Suprapubic skin (tissue), 4 donors: ENCODE results near the gene ATXN3.

Experiments
- POLR2A ChIP-seq, 2 donors: fragments of 450-650 bp; IDR thresholded peaks; one replicate each; pipeline ENCODE4 v1.6.1; 2017; ENCODE audit warnings: antibody characterized with exemption in 2 of 2, mild to moderate bottlenecking in 2 of 2, moderate library complexity in 2 of 2
- POLR2AphosphoS5 ChIP-seq, 3 donors: sonication (generic); formaldehyde crosslinking; IDR thresholded peaks; one replicate each; pipeline ENCODE4 v1.6.1; 2017; ENCODE audit warnings: antibody characterized with exemption in 3 of 3
- TF ChIP-seq, protein P1 (sequence below), 2 donors: fragments of 200-600 bp in 1 of 2; fragments of 450-650 bp in 1 of 2; sonication (generic) in 1 of 2; IDR thresholded peaks; one replicate each; pipeline ENCODE4 v1.5.1; 2016 to 2019; ENCODE audit warnings: antibody characterized with exemption in 2 of 2, mild to moderate bottlenecking in 1 of 2, moderate library complexity in 1 of 2

DNA sequence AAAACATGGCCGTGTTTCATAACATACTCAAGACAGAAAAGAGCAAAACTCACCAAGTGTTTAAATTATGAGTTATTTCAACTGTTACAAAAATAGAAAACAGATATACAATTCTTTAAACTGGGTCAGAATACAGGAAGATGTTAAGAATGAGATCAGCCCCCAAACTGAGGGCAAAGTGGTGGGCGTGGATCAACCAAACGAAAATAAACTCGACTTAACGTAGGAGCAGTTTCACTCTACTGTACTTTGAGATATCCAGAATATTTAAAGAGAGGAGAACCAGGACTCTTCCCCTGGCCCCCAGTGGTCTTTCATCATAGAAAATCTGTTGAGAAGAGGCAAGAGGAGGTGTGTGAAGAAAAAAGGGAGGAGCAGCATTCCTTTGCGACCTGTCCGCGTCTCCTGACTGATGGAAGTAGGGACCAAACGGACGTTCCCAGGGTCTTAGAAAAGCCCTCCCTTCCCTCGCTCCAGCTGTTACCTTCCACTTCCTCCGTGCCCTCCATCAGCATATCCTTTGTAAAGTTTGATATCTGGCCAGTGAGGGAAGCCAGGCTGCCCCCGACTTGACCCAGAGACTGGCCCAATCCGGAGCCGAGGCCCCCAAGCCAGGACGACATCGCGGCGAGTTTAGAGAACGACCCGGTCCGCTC is 67.2 kb downstream of the ATXN3 start:
- TF ChIP-seq, protein P1, sequence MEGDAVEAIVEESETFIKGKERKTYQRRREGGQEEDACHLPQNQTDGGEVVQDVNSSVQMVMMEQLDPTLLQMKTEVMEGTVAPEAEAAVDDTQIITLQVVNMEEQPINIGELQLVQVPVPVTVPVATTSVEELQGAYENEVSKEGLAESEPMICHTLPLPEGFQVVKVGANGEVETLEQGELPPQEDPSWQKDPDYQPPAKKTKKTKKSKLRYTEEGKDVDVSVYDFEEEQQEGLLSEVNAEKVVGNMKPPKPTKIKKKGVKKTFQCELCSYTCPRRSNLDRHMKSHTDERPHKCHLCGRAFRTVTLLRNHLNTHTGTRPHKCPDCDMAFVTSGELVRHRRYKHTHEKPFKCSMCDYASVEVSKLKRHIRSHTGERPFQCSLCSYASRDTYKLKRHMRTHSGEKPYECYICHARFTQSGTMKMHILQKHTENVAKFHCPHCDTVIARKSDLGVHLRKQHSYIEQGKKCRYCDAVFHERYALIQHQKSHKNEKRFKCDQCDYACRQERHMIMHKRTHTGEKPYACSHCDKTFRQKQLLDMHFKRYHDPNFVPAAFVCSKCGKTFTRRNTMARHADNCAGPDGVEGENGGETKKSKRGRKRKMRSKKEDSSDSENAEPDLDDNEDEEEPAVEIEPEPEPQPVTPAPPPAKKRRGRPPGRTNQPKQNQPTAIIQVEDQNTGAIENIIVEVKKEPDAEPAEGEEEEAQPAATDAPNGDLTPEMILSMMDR (IDR thresholded peaks at IDR 0.05), result no peak
- TF ChIP-seq POLR2A (IDR thresholded peaks at IDR 0.05) (no peak), POLR2AphosphoS5 (IDR thresholded peaks at IDR 0.05) (no peak)
